H1 (cell line): ENCODE data around the gene CNGB1. TPM values are rescaled to one million over a fixed set of nuclear protein-coding genes. Genes with fewer than 3 reads are reported as not detected.

Experiments
- JUN ChIP-seq: IDR thresholded peaks from 2 replicates; pipeline ENCODE4 v1.6.1; 2011; ENCODE audit warnings: low read depth, mild to moderate bottlenecking, improper control_type of control experiment, low read length
- NANOG ChIP-seq: IDR thresholded peaks from 2 replicates; pipeline ENCODE4 v1.6.1; 2011; ENCODE audit warnings: low read length, low read depth, mild to moderate bottlenecking, inconsistent platforms; ENCODE audit not compliant: insufficient read depth, poor library complexity, severe bottlenecking
- POLR2AphosphoS5 ChIP-seq: IDR thresholded peaks from 2 replicates; pipeline ENCODE4 v1.6.1; 2011; ENCODE audit warnings: low read depth, low read length
- RFX5 ChIP-seq: IDR thresholded peaks from 2 replicates; pipeline ENCODE4 v1.6.1; 2011; ENCODE audit warnings: low read depth, low read length, improper control_type of control experiment, borderline replicate concordance
- RNF2 ChIP-seq: fragments of 200-900, 300-1000 bp; sonication (generic); IDR thresholded peaks from 2 replicates; pipeline ENCODE4 v1.7.1; 2016; ENCODE audit warnings: borderline replicate concordance, low read depth, mild to moderate bottlenecking, antibody characterized with exemption, low read length; ENCODE audit not compliant: poor library complexity, severe bottlenecking; ENCODE audit errors: missing control alignments
- SRF ChIP-seq: IDR thresholded peaks from 2 replicates; pipeline ENCODE4 v1.6.1; 2011; ENCODE audit warnings: mild to moderate bottlenecking, low read depth, low read length, moderate library complexity
- polyA plus RNA-seq, 7 experiments: library from polyadenylated mRNA; depleted of rRNA in 3 of 7; stranded (reverse) in 5 of 7; unstranded in 2 of 7; fragments of >200 nt in 5 of 7; fragments of 200-250 nt in 2 of 7; gene quantifications; 1 replicate in 5 of 7; 2 replicates in 1 of 7; 4 replicates in 1 of 7; pipeline versions ENCODE4 v1.2.1 to v1.2.3, GENCODE V29; 2011 to 2013; ENCODE audit warnings: missing spikeins in 2 of 7, mixed read lengths in 2 of 7
- total RNA-seq: library from RNA; stranded (reverse); fragmentation: NEBNext Ultra II Directional; extraction: Animal tissue kit (Norgen Biotek cat#: 25700); gene quantifications from 2 replicates; pipeline ENCODE4 v1.2.1, GENCODE V29; 2021

The CNGB1 gene
- total and polyA plus RNA-seq, 2 of the 8 experiments (the other 6 are each of a cell fraction or from before 2014, with no cell fraction given) = not detected

GRCh38 chr16:57967916-57968315 is 3.0 kb downstream of the CNGB1 start (continued):
- TF ChIP-seq RNF2 (no peak), POLR2AphosphoS5 (no peak), JUN (no peak), RFX5 (no peak), SRF (no peak), NANOG (no peak)
